ENCODE measurements around the gene SMIM20.
"Not testable (repeated sequence)": the region's sequence is repeated elsewhere in the genome, so short reads cannot be mapped to it uniquely, and the experiment has no call there.

The SMIM20 gene

GRCh38 chr4:25913851-25914669, at the start of gene SMIM20:
Gene SMIM20, plus strand, starts transcription at chr4:25914220. Its CDS starts 94 bp downstream, at chr4:25914314.
- peak; percentile 35 for FAIRE-seq
- DNase-seq (ENCODE audit: low spot score), result peak; percentile 83

GRCh38 chr4:25865586-25865985, 48.4 kb upstream of the SMIM20 start:
- peak; percentile 86 for FAIRE-seq
- peak; percentile 70 for DNase-seq (ENCODE audit: low spot score)

- DNase-seq (ENCODE audit: low spot score); FAIRE-seq: not testable (repeated sequence)
These were observed 47.6 kb upstream of the SMIM20 start for GRCh38 chr4:25866401-25866800.

GRCh38 chr4:25867781-25868294, 46.2 kb upstream of the SMIM20 start:
- no peak for FAIRE-seq

GRCh38 chr4:25870081-25870480, 43.9 kb upstream of the SMIM20 start:
- FAIRE-seq (no peak), DNase-seq (ENCODE audit: low spot score) (no peak)

More at GRCh38 chr4:25867781-25868294, 46.2 kb upstream of the SMIM20 start:
- no peak for DNase-seq (ENCODE audit: low spot score)

GRCh38 chr4:25872851-25873631, 41.0 kb upstream of the SMIM20 start:
- FAIRE-seq, result no peak
- DNase-seq (ENCODE audit: low spot score), result no peak

- DNase-seq (ENCODE audit: low spot score), result no peak
- FAIRE-seq, result no peak
These were observed 40.3 kb upstream of the SMIM20 start for GRCh38 chr4:25873632-25874129.

- no peak for DNase-seq (ENCODE audit: low spot score)
- no peak for FAIRE-seq
These were observed 39.4 kb upstream of the SMIM20 start for GRCh38 chr4:25874655-25875054.

- DNase-seq (ENCODE audit: low spot score) (no peak), FAIRE-seq (no peak)
These were observed 38.7 kb upstream of the SMIM20 start for GRCh38 chr4:25875281-25875745.

GRCh38 chr4:25878676-25879075, 35.3 kb upstream of the SMIM20 start:
- FAIRE-seq (no peak), DNase-seq (ENCODE audit: low spot score) (no peak)

GRCh38 chr4:25879091-25879584, 34.9 kb upstream of the SMIM20 start:
- FAIRE-seq, result no peak
- no peak for DNase-seq (ENCODE audit: low spot score)

- FAIRE-seq (no peak), DNase-seq (ENCODE audit: low spot score) (no peak)
These were observed 34.4 kb upstream of the SMIM20 start for GRCh38 chr4:25879587-25879986.

- FAIRE-seq (no peak), DNase-seq (ENCODE audit: low spot score) (no peak)
These were observed 33.9 kb upstream of the SMIM20 start for GRCh38 chr4:25879991-25880651.

- no peak for FAIRE-seq
- no peak for DNase-seq (ENCODE audit: low spot score)
These were observed 32.8 kb upstream of the SMIM20 start for GRCh38 chr4:25881193-25881592.

GRCh38 chr4:25882226-25882625, 31.8 kb upstream of the SMIM20 start:
- DNase-seq (ENCODE audit: low spot score), result no peak
- no peak for FAIRE-seq

- DNase-seq (ENCODE audit: low spot score), result no peak
- no peak for FAIRE-seq
These were observed 30.5 kb upstream of the SMIM20 start for GRCh38 chr4:25883565-25883964.

GRCh38 chr4:25884031-25884782, 29.8 kb upstream of the SMIM20 start:
- FAIRE-seq, result peak; percentile 96

GRCh38 chr4:25888781-25889180, 25.2 kb upstream of the SMIM20 start:
- no peak for FAIRE-seq

More at GRCh38 chr4:25884031-25884782, 29.8 kb upstream of the SMIM20 start:
- DNase-seq (ENCODE audit: low spot score), result peak; percentile 78

GRCh38 chr4:25889589-25890503, 24.2 kb upstream of the SMIM20 start:
- no peak for DNase-seq (ENCODE audit: low spot score)

More at GRCh38 chr4:25888781-25889180, 25.2 kb upstream of the SMIM20 start:
- DNase-seq (ENCODE audit: low spot score), result no peak

More at GRCh38 chr4:25889589-25890503, 24.2 kb upstream of the SMIM20 start:
- FAIRE-seq, result no peak

Measured in RCC 7860 (cell line).